Measurements from ENCODE around the gene TSBP1.
A peak's percentile ranks its signal among the peaks of the same experiment; 100 is the strongest.

Gene TSBP1

GRCh38 chr6:32340242-32340641 lies 31.5 kb downstream of the TSBP1 start:
- TF ChIP-seq PKNOX1 (IDR thresholded peaks at IDR 0.05) (peak; percentile 67), CTBP1 (IDR thresholded peaks at IDR 0.05; ENCODE audit: borderline replicate concordance) (no peak)
- ChIA-PET CTCF (no interaction called here), POLR2A (no interaction called here)
- no peak for DNase-seq (ENCODE audit: extremely low spot score)

GRCh38 chr6:32337186-32337805 lies 34.4 kb downstream of the TSBP1 start:
- TF ChIP-seq NFRKB (IDR thresholded peaks at IDR 0.05) (no peak), FOXK2 (IDR thresholded peaks at IDR 0.05) (no peak), LEF1 (IDR thresholded peaks at IDR 0.05; ENCODE audit: borderline replicate concordance) (no peak), SP1 (IDR thresholded peaks at IDR 0.05) (no peak), L3MBTL2 (conservative IDR thresholded peaks at IDR 0.05) (no peak), ARNT (IDR thresholded peaks at IDR 0.05) (no peak), BHLHE40 (IDR thresholded peaks at IDR 0.05; ENCODE audit: borderline replicate concordance) (no peak), FOXA1 (IDR thresholded peaks at IDR 0.05) (no peak), ELF4 (IDR thresholded peaks at IDR 0.05) (no peak), ZNF384 (IDR thresholded peaks at IDR 0.05) (no peak), TARDBP (IDR thresholded peaks at IDR 0.05) (no peak), FOXM1 (IDR thresholded peaks at IDR 0.05; ENCODE audit: borderline replicate concordance) (no peak), CTBP1 (IDR thresholded peaks at IDR 0.05; ENCODE audit: borderline replicate concordance) (no peak), SUZ12 (IDR thresholded peaks at IDR 0.05) (no peak), PKNOX1 (IDR thresholded peaks at IDR 0.05) (no peak), HDGF (IDR thresholded peaks at IDR 0.05; ENCODE audit: borderline replicate concordance) (no peak)
- ChIA-PET CTCF (no interaction called here), POLR2A (no interaction called here)
- no peak for DNase-seq (ENCODE audit: extremely low spot score)

- no peak for DNase-seq (ENCODE audit: extremely low spot score)
- no peak for TF ChIP-seq PKNOX1 (IDR thresholded peaks at IDR 0.05)
- no peak for TF ChIP-seq ARNT (IDR thresholded peaks at IDR 0.05)
- TF ChIP-seq NFRKB (IDR thresholded peaks at IDR 0.05) = no peak
- no peak for TF ChIP-seq ELF4 (IDR thresholded peaks at IDR 0.05)
- TF ChIP-seq L3MBTL2 (conservative IDR thresholded peaks at IDR 0.05) = no peak
- TF ChIP-seq FOXM1 (IDR thresholded peaks at IDR 0.05; ENCODE audit: borderline replicate concordance) = no peak
- TF ChIP-seq TARDBP (IDR thresholded peaks at IDR 0.05) = no peak
- TF ChIP-seq LEF1 (IDR thresholded peaks at IDR 0.05; ENCODE audit: borderline replicate concordance) = no peak
- TF ChIP-seq FOXA1 (IDR thresholded peaks at IDR 0.05) = no peak
- TF ChIP-seq FOXK2 (IDR thresholded peaks at IDR 0.05) = no peak
- TF ChIP-seq ZNF384 (IDR thresholded peaks at IDR 0.05) = no peak
- TF ChIP-seq BHLHE40 (IDR thresholded peaks at IDR 0.05; ENCODE audit: borderline replicate concordance) = no peak
- no peak for TF ChIP-seq SUZ12 (IDR thresholded peaks at IDR 0.05)
- no peak for TF ChIP-seq SP1 (IDR thresholded peaks at IDR 0.05)
- POLR2A ChIA-PET = no interaction called here
- CTCF ChIA-PET = no interaction called here
Measured at GRCh38 chr6:32332433-32332832, 39.3 kb downstream of the TSBP1 start.

- ChIA-PET CTCF (no interaction called here), POLR2A (no interaction called here)
- no peak for TF ChIP-seq ARNT (IDR thresholded peaks at IDR 0.05)
- no peak for TF ChIP-seq LEF1 (IDR thresholded peaks at IDR 0.05; ENCODE audit: borderline replicate concordance)
- TF ChIP-seq SUZ12 (IDR thresholded peaks at IDR 0.05) = no peak
- no peak for TF ChIP-seq ELF4 (IDR thresholded peaks at IDR 0.05)
- TF ChIP-seq PKNOX1 (IDR thresholded peaks at IDR 0.05) = no peak
- TF ChIP-seq CTBP1 (IDR thresholded peaks at IDR 0.05; ENCODE audit: borderline replicate concordance) = no peak
- DNase-seq (ENCODE audit: extremely low spot score) = no peak
Measured at GRCh38 chr6:32329141-32329540, 42.6 kb downstream of the TSBP1 start.

- TF ChIP-seq FOXM1 (IDR thresholded peaks at IDR 0.05; ENCODE audit: borderline replicate concordance) = no peak
- TF ChIP-seq FOXK2 (IDR thresholded peaks at IDR 0.05) = no peak
- no peak for TF ChIP-seq TARDBP (IDR thresholded peaks at IDR 0.05)
- no peak for TF ChIP-seq ELF4 (IDR thresholded peaks at IDR 0.05)
- TF ChIP-seq SP1 (IDR thresholded peaks at IDR 0.05) = no peak
- no peak for TF ChIP-seq FOXA1 (IDR thresholded peaks at IDR 0.05)
- TF ChIP-seq L3MBTL2 (conservative IDR thresholded peaks at IDR 0.05) = no peak
- TF ChIP-seq NFRKB (IDR thresholded peaks at IDR 0.05) = no peak
- no peak for TF ChIP-seq BHLHE40 (IDR thresholded peaks at IDR 0.05; ENCODE audit: borderline replicate concordance)
- no peak for TF ChIP-seq SUZ12 (IDR thresholded peaks at IDR 0.05)
- TF ChIP-seq CTBP1 (IDR thresholded peaks at IDR 0.05; ENCODE audit: borderline replicate concordance) = no peak
- no peak for TF ChIP-seq HDGF (IDR thresholded peaks at IDR 0.05; ENCODE audit: borderline replicate concordance)
- TF ChIP-seq ARNT (IDR thresholded peaks at IDR 0.05) = no peak
- TF ChIP-seq PKNOX1 (IDR thresholded peaks at IDR 0.05) = no peak
- TF ChIP-seq LEF1 (IDR thresholded peaks at IDR 0.05; ENCODE audit: borderline replicate concordance) = no peak
- ChIA-PET POLR2A (no interaction called here), CTCF (no interaction called here)
- no peak for DNase-seq (ENCODE audit: extremely low spot score)
Measured at GRCh38 chr6:32327103-32327502, 44.6 kb downstream of the TSBP1 start.

Data from HEK293T (cell line).